Fibroblast of pulmonary artery (primary cell): Measurements from ENCODE around the gene ERC1.

Experiments
- DNase-seq: peaks from one replicate; pipeline ENCODE4 v3.0.0-alpha.2; 2010; ENCODE audit warnings: low read depth
- H3K4me3 ChIP-seq: replicated peaks from 2 replicates; pipeline ENCODE4 v1.5.1; 2011; ENCODE audit warnings: low read depth, mild to moderate bottlenecking, control low read depth, low read length, moderate library complexity
- TF ChIP-seq, protein P1 (sequence below): IDR thresholded peaks from 2 replicates; pipeline ENCODE4 v1.5.1; 2011; ENCODE audit warnings: mild to moderate bottlenecking, control low read depth, low read length, inconsistent platforms; ENCODE audit errors: missing control alignments

Gene ERC1

DNA sequence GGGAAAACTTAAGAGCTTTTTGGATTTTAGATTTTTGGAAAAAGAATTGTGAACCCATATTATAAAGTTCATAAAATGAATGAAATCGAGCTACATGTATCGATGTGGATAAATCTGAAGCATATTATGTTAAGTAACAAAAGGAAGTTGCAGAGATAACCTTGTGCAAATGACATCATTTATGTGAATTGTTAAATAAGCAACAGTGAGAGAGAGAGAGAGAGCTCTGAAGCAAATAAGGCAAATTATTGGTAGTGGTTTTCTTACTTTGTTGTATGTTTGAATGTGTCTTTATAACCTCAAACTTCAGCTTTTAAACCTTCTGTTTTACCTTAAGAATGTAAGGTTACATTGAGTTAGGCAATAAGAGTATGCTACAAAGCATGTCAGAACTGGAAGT, 78.8 kb downstream of the ERC1 start:
- no peak for DNase-seq
- TF ChIP-seq, protein P1, sequence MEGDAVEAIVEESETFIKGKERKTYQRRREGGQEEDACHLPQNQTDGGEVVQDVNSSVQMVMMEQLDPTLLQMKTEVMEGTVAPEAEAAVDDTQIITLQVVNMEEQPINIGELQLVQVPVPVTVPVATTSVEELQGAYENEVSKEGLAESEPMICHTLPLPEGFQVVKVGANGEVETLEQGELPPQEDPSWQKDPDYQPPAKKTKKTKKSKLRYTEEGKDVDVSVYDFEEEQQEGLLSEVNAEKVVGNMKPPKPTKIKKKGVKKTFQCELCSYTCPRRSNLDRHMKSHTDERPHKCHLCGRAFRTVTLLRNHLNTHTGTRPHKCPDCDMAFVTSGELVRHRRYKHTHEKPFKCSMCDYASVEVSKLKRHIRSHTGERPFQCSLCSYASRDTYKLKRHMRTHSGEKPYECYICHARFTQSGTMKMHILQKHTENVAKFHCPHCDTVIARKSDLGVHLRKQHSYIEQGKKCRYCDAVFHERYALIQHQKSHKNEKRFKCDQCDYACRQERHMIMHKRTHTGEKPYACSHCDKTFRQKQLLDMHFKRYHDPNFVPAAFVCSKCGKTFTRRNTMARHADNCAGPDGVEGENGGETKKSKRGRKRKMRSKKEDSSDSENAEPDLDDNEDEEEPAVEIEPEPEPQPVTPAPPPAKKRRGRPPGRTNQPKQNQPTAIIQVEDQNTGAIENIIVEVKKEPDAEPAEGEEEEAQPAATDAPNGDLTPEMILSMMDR, result no peak
- H3K4me3 ChIP-seq, result no peak overlapping the region

DNA sequence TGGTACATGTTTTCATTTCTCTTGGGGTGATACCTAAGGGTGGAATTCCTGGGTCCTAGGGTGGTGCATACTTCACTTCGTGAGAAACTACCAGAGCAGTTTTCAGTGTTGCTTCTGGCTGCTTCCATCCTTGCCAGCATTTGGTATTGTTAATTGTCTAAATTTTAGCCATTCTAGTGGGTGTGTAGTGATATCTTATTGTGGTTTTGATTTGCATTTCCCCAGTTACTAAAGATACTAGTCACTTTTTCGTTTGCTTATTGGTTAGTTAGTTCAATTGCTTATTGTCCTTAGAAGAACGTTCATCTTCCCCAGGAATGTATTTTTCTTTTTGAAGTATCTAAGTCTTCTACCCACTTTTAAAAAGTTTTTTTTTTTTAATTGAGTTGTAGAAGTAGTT, 80.2 kb downstream of the ERC1 start:
- no peak overlapping the region for H3K4me3 ChIP-seq
- TF ChIP-seq, protein P1, result no peak
- no peak for DNase-seq

GRCh38 chr12:1073652-1074051, 82.6 kb downstream of the ERC1 start:
- no peak for DNase-seq
- TF ChIP-seq, protein P1, result no peak
- H3K4me3 ChIP-seq, result no peak overlapping the region

GRCh38 chr12:1077036-1077803, 86.2 kb downstream of the ERC1 start:
- TF ChIP-seq, protein P1, result no peak
- no peak for DNase-seq
- no peak overlapping the region for H3K4me3 ChIP-seq

- TF ChIP-seq, protein P1, result no peak
- DNase-seq, result no peak
- H3K4me3 ChIP-seq, result no peak overlapping the region
These were observed 87.0 kb downstream of the ERC1 start for GRCh38 chr12:1078002-1078401.

- DNase-seq, result no peak
- no peak overlapping the region for H3K4me3 ChIP-seq
- TF ChIP-seq, protein P1, result no peak
These were observed 89.6 kb downstream of the ERC1 start for GRCh38 chr12:1080520-1081223.
